H1 (cell line): ENCODE data around the gene VPS26B. TPM values are rescaled to one million over a fixed set of nuclear protein-coding genes. Genes with fewer than 3 reads are reported as not detected.

Source experiments
- CTCF ChIA-PET: fragments of 300-600 bp; sonication (Branson Sonifier 250); formaldehyde crosslinking; loops from one replicate; lab custom pipeline; 2021; ENCODE audit not compliant: partially characterized antibody; lab: Charles Lee
- POLR2A ChIA-PET: fragments of 300-600 bp; sonication (Branson Sonifier 250); formaldehyde crosslinking; loops from one replicate; lab custom pipeline; 2021; ENCODE audit warnings: inconsistent platforms; ENCODE audit not compliant: partially characterized antibody; lab: Charles Lee
- DNase-seq, 2 experiments: peaks; one replicate each; pipeline versions ENCODE4 v3.0.0 to v3.0.0-alpha.2; 2010 to 2022; ENCODE audit warnings: low spot score in 2 of 2, low read depth in 1 of 2, mixed read lengths in 1 of 2
- FAIRE-seq: peaks from 2 replicates; lab custom pipeline; 2011; peaks lifted over from hg19 to GRCh38; lab: Jason Lieb, UNC
- H2AFZ ChIP-seq: 2 replicates; pipeline ENCODE4 v1.8.1; 2012; ENCODE audit warnings: low read length, inconsistent platforms
- H2AK5ac ChIP-seq: 2 replicates; pipeline ENCODE4 v1.6.1; 2013; ENCODE audit warnings: low read depth, low read length
- H2BK120ac ChIP-seq: replicated peaks from 2 replicates; pipeline ENCODE3; 2013; ENCODE audit warnings: low read depth, low read length, inconsistent platforms
- H2BK12ac ChIP-seq: 2 replicates; pipeline ENCODE4 v1.6.1; 2013; ENCODE audit warnings: low read depth, low read length
- H2BK15ac ChIP-seq: 2 replicates; pipeline ENCODE4 v1.6.1; 2013; ENCODE audit warnings: low read length
- H2BK20ac ChIP-seq: 2 replicates; pipeline ENCODE4 v1.6.1; 2013; ENCODE audit warnings: low read length
- H2BK5ac ChIP-seq: 2 replicates; pipeline ENCODE4 v1.6.1; 2013; ENCODE audit warnings: low read depth, low read length
- H3K14ac ChIP-seq: 2 replicates; pipeline ENCODE4 v1.6.1; 2013; ENCODE audit warnings: inconsistent platforms; ENCODE audit not compliant: insufficient read length
- H3K18ac ChIP-seq: 2 replicates; pipeline ENCODE4 v1.6.1; 2013; ENCODE audit warnings: low read length; ENCODE audit errors: extremely low read depth
- H3K23ac ChIP-seq: 2 replicates; pipeline ENCODE4 v1.6.1; 2013; ENCODE audit warnings: inconsistent platforms; ENCODE audit not compliant: insufficient read length
- H3K23me2 ChIP-seq: 2 replicates; pipeline ENCODE4 v1.6.1; 2013; ENCODE audit warnings: low read depth, low read length
- H3K27ac ChIP-seq: 2 replicates; pipeline ENCODE4 v1.6.1; 2011; ENCODE audit warnings: low read depth, low read length, inconsistent platforms
- H3K27me3 ChIP-seq, 4 experiments: replicated peaks in 1 of 4; 1 replicate in 1 of 4; 2 replicates in 3 of 4; pipeline versions ENCODE4 v1.6.1 to v1.8.1; 2011 to 2013; ENCODE audit warnings: low read length in 3 of 4, mild to moderate bottlenecking in 3 of 4, inconsistent platforms in 2 of 4, mixed read lengths in 2 of 4, moderate library complexity in 1 of 4; ENCODE audit not compliant: control insufficient read depth in 3 of 4, insufficient read depth in 3 of 4; ENCODE audit errors: extremely low read depth in 1 of 4
- H3K36me3 ChIP-seq, 4 experiments: 2 replicates each; pipeline versions ENCODE4 v1.6.1 to v1.8.1; 2011 to 2013; ENCODE audit warnings: mild to moderate bottlenecking in 4 of 4, low read length in 3 of 4, moderate library complexity in 2 of 4, control low read depth in 1 of 4, inconsistent platforms in 1 of 4; ENCODE audit not compliant: insufficient read depth in 4 of 4, control insufficient read depth in 2 of 4
- H3K4ac ChIP-seq: replicated peaks from 2 replicates; pipeline ENCODE3; 2013; ENCODE audit warnings: low read length, low read depth, mixed read lengths, inconsistent platforms; ENCODE audit not compliant: insufficient read length
- H3K4me1 ChIP-seq, 4 experiments: replicated peaks in 1 of 4; 1 replicate in 1 of 4; 2 replicates in 3 of 4; pipeline versions ENCODE4 v1.6.1 to v1.8.1; 2011 to 2013; ENCODE audit warnings: low read length in 3 of 4, inconsistent platforms in 2 of 4, mixed read lengths in 1 of 4; ENCODE audit not compliant: insufficient read depth in 4 of 4, control insufficient read depth in 3 of 4
- H3K4me2 ChIP-seq, 2 experiments: 2 replicates each; pipeline versions ENCODE4 v1.6.1 to v1.8.1; 2011 to 2013; ENCODE audit warnings: low read depth in 2 of 2, low read length in 2 of 2, control low read depth in 1 of 2, inconsistent platforms in 1 of 2, mild to moderate bottlenecking in 1 of 2; ENCODE audit not compliant: insufficient read depth in 1 of 2
- H3K4me3 ChIP-seq, 4 experiments: fragments of 200-600, 300-600 bp in 1 of 4; sonication (generic), shearing (Covaris generic), sonication (Bioruptor Twin) in 1 of 4; 2 replicates each; pipeline versions ENCODE4 v1.5.1 to v1.8.1; 2011 to 2016; ENCODE audit warnings: low read length in 4 of 4, low read depth in 3 of 4, control low read depth in 2 of 4, inconsistent platforms in 2 of 4, mild to moderate bottlenecking in 2 of 4, mixed read lengths in 1 of 4, moderate library complexity in 1 of 4; ENCODE audit not compliant: insufficient read depth in 2 of 4; ENCODE audit errors: extremely low read depth in 1 of 4
- H3K56ac ChIP-seq: replicated peaks from 2 replicates; pipeline ENCODE3; 2013; ENCODE audit warnings: low read depth, mild to moderate bottlenecking, mixed read lengths, low read length, inconsistent platforms; ENCODE audit not compliant: insufficient read length
- H3K79me1 ChIP-seq: 2 replicates; pipeline ENCODE4 v1.6.1; 2013; ENCODE audit warnings: low read depth, low read length, control low read depth
- H3K79me2 ChIP-seq, 2 experiments: 2 replicates each; pipeline versions ENCODE4 v1.6.1 to v1.8.1; 2012 to 2013; ENCODE audit warnings: low read length in 2 of 2, mild to moderate bottlenecking in 2 of 2, inconsistent platforms in 1 of 2; ENCODE audit not compliant: insufficient read depth in 2 of 2, control insufficient read depth in 1 of 2
- H3K9ac ChIP-seq, 4 experiments: replicated peaks in 1 of 4; 1 replicate in 1 of 4; 2 replicates in 3 of 4; pipeline versions ENCODE4 v1.6.1 to v1.8.1; 2011 to 2013; ENCODE audit warnings: low read depth in 3 of 4, low read length in 3 of 4, control low read depth in 2 of 4, mild to moderate bottlenecking in 2 of 4, moderate library complexity in 2 of 4, inconsistent platforms in 1 of 4; ENCODE audit errors: extremely low read depth in 1 of 4
- H3K9me3 ChIP-seq, 2 experiments: 2 replicates each; pipeline versions ENCODE4 v1.6.1 to v1.8.1; 2012 to 2013; ENCODE audit warnings: mild to moderate bottlenecking in 2 of 2, moderate library complexity in 2 of 2, control low read depth in 1 of 2, inconsistent platforms in 1 of 2, low read depth in 1 of 2, low read length in 1 of 2, mixed read lengths in 1 of 2; ENCODE audit not compliant: insufficient read depth in 2 of 2
- H4K20me1 ChIP-seq, 2 experiments: replicated peaks in 1 of 2; 2 replicates each; pipeline versions ENCODE3 to v1.8.1; 2011 to 2013; ENCODE audit warnings: inconsistent platforms in 2 of 2, low read length in 2 of 2, mild to moderate bottlenecking in 1 of 2; ENCODE audit not compliant: insufficient read depth in 2 of 2, control insufficient read depth in 1 of 2
- H4K5ac ChIP-seq: 2 replicates; pipeline ENCODE4 v1.6.1; 2013; ENCODE audit warnings: low read length, low read depth, mixed read lengths, inconsistent platforms; ENCODE audit not compliant: insufficient read length
- H4K8ac ChIP-seq: 2 replicates; pipeline ENCODE4 v1.8.0; 2013; ENCODE audit warnings: mild to moderate bottlenecking, moderate library complexity, low read length, inconsistent platforms; ENCODE audit not compliant: insufficient read depth; ENCODE audit errors: extremely low read depth
- H4K91ac ChIP-seq: replicated peaks from 2 replicates; pipeline ENCODE3; 2013; ENCODE audit warnings: low read length, mixed read lengths, inconsistent platforms; ENCODE audit not compliant: insufficient read length
- CHD1 ChIP-seq: IDR thresholded peaks from 2 replicates; pipeline ENCODE4 v1.6.1; 2012; ENCODE audit warnings: low read depth, low read length, improper control_type of control experiment
- FOSL1 ChIP-seq: IDR thresholded peaks from 2 replicates; pipeline ENCODE4 v1.6.1; 2011; ENCODE audit warnings: mild to moderate bottlenecking, low read depth, low read length, moderate library complexity; ENCODE audit not compliant: insufficient read depth
- HDAC6 ChIP-seq: IDR thresholded peaks from one replicate; pipeline ENCODE4 v1.7.1; 2012; ENCODE audit warnings: low read depth, mild to moderate bottlenecking, inconsistent platforms, low read length, moderate library complexity
- KDM1A ChIP-seq: fragments of 200-600, 300-600 bp; sonication (generic); IDR thresholded peaks from 2 replicates; pipeline ENCODE4 v1.7.1; 2016; ENCODE audit warnings: mild to moderate bottlenecking, low read length, borderline replicate concordance
- NANOG ChIP-seq: IDR thresholded peaks from 2 replicates; pipeline ENCODE4 v1.6.1; 2011; ENCODE audit warnings: low read length, low read depth, mild to moderate bottlenecking, inconsistent platforms; ENCODE audit not compliant: insufficient read depth, poor library complexity, severe bottlenecking
- NRF1 ChIP-seq: IDR thresholded peaks from 2 replicates; pipeline ENCODE4 v1.6.1; 2011; ENCODE audit warnings: mild to moderate bottlenecking, low read depth, low read length, improper control_type of control experiment
- POLR2A ChIP-seq, 2 experiments: IDR thresholded peaks; 1 replicate in 1 of 2; 2 replicates in 1 of 2; pipeline ENCODE4 v1.6.1; 2011; ENCODE audit warnings: low read depth in 2 of 2, low read length in 2 of 2, mild to moderate bottlenecking in 2 of 2; ENCODE audit errors: control extremely low read depth in 1 of 2
- POLR2AphosphoS5 ChIP-seq: IDR thresholded peaks from 2 replicates; pipeline ENCODE4 v1.6.1; 2011; ENCODE audit warnings: low read depth, low read length
- RBBP5 ChIP-seq: IDR thresholded peaks from 2 replicates; pipeline ENCODE4 v1.7.1; 2012; ENCODE audit warnings: low read depth, mild to moderate bottlenecking, inconsistent platforms, low read length, moderate library complexity, borderline replicate concordance
- RXRA ChIP-seq: IDR thresholded peaks from 2 replicates; pipeline ENCODE4 v1.6.1; 2011; ENCODE audit warnings: low read depth, mild to moderate bottlenecking, low read length, moderate library complexity; ENCODE audit not compliant: insufficient read depth
- SIN3A ChIP-seq, 2 experiments: IDR thresholded peaks in 1 of 2; conservative IDR thresholded peaks in 1 of 2; 2 replicates each; pipeline ENCODE4 v1.6.1; 2011 to 2012; ENCODE audit warnings: low read length in 2 of 2, improper control_type of control experiment in 1 of 2, low read depth in 1 of 2, mild to moderate bottlenecking in 1 of 2
- SIX5 ChIP-seq: IDR thresholded peaks from 2 replicates; pipeline ENCODE4 v1.6.1; 2011; ENCODE audit warnings: mild to moderate bottlenecking, low read depth, low read length
- TAF1 ChIP-seq: IDR thresholded peaks from 2 replicates; pipeline ENCODE4 v1.6.1; 2011; ENCODE audit warnings: mild to moderate bottlenecking, low read depth, low read length
- ZNF274 ChIP-seq: IDR thresholded peaks from 2 replicates; pipeline ENCODE4 v1.7.0; 2012; ENCODE audit warnings: low read length, borderline replicate concordance; ENCODE audit errors: extremely low read depth
- WGBS, 2 experiments: shearing (Covaris generic) in 1 of 2; methylation state at CpG; one replicate each; pipeline versions ENCODE4 v1.1.6 to v1.1.7; 2013 to 2015; ENCODE audit warnings: low lambda C conversion rate in 2 of 2, mixed read lengths in 2 of 2, inconsistent platforms in 1 of 2, low coverage in 1 of 2, missing lambda C conversion rate in 1 of 2; ENCODE audit not compliant: insufficient replicate concordance in 2 of 2, insufficient coverage in 1 of 2, insufficient read length in 1 of 2; ENCODE audit errors: extremely low coverage in 1 of 2, missing lambda C conversion rate in 1 of 2; 5-methylcytosine and 5-hydroxymethylcytosine counted together
- polyA plus RNA-seq, 7 experiments: library from polyadenylated mRNA; depleted of rRNA in 3 of 7; stranded (reverse) in 5 of 7; unstranded in 2 of 7; fragments of >200 nt in 5 of 7; fragments of 200-250 nt in 2 of 7; gene quantifications; 1 replicate in 5 of 7; 2 replicates in 1 of 7; 4 replicates in 1 of 7; pipeline versions ENCODE4 v1.2.1 to v1.2.3, GENCODE V29; 2011 to 2013; ENCODE audit warnings: missing spikeins in 2 of 7, mixed read lengths in 2 of 7
- total RNA-seq: library from RNA; stranded (reverse); fragmentation: NEBNext Ultra II Directional; extraction: Animal tissue kit (Norgen Biotek cat#: 25700); gene quantifications from 2 replicates; pipeline ENCODE4 v1.2.1, GENCODE V29; 2021

VPS26B gene
- total and polyA plus RNA-seq, 2 of the 8 experiments (the other 6 are each of a cell fraction or from before 2014, with no cell fraction given): 18.3 to 27.0 TPM

- Histone ChIP-seq H4K20me1 (no peaks in the 10 kb centered on the region), H2BK20ac (no peak overlapping the region), H3K18ac (0 out of 2 replicates have a peak overlapping the region, but pooled peaks have one; percentile 19), H3K27me3 (no peaks in the 10 kb centered on the region; a peak in 1 of 7 replicates), H3K4me3 (no peak overlapping the region), H3K9ac (no peak overlapping the region), H3K4me1 (peaks cover 17 to 36% (median 21%) of the 10 kb centered on the region in 4 experiments), H2BK12ac (peak overlapping the region; percentile 30; the same call in 1 of the 2 replicates), H3K4me2 (no peak overlapping the region), H3K27ac (no peak overlapping the region), H3K56ac (no peak overlapping the region), H3K23me2 (no peaks in the 10 kb centered on the region; the same call in 1 of the 2 replicates), H3K9me3 (no peaks in the 10 kb centered on the region), H2BK120ac (no peak overlapping the region), H4K5ac (peak overlapping the region; percentile 9), H3K36me3 (peaks cover 0 to 11% (median 3%) of the 10 kb centered on the region in 4 experiments; a peak in 4 of 8 replicates), H3K4ac (no peak overlapping the region), H2AFZ (no peak overlapping the region), H4K91ac (no peak overlapping the region), H3K79me2 (peaks cover 0 to 66% of the 10 kb centered on the region in 2 experiments; a peak in 3 of 4 replicates), H3K14ac (no peak overlapping the region), H3K79me1 (peaks cover 3% of the 10 kb centered on the region; the same call in 1 of the 2 replicates), H4K8ac (no peak overlapping the region), H2BK15ac (no peak overlapping the region), H2BK5ac (no peak overlapping the region), H3K23ac (no peak overlapping the region), H2AK5ac (peak overlapping the region; percentile 66; the same call in 1 of the 2 replicates)
- ChIA-PET CTCF (interaction anchor here (1.0 to 2.3 kb wide), 3 partner anchors 12 to 66 kb away, joined by 3 to 5 read pairs (median 3); no protein-coding TSS in a partner anchor), POLR2A (interaction anchor here (1.1 to 9.2 kb wide), 3 partner anchors 8 to 21 kb away, joined by 3 to 76 read pairs (median 3); partner anchors contain the start of gene GLB1L3)
- WGBS, 2 experiments: 91% methylated on average over 11 of the region's 11 CpGs; no CpG with 5 or more reads in 1 of the 2 experiments
- DNase-seq (no peak), FAIRE-seq (no peak)
- no peak for TF ChIP-seq SIN3A (conservative IDR thresholded peaks at IDR 0.05 in 1 of 2, IDR thresholded peaks at IDR 0.05 in 1 of 2; ENCODE audit: low read depth in 1 of 2, low read length in 2 of 2)
- TF ChIP-seq HDAC6: no peak
- no peak for TF ChIP-seq KDM1A
- no peak for TF ChIP-seq ZNF274
- TF ChIP-seq POLR2A (IDR thresholded peaks at IDR 0.05; ENCODE audit: control extremely low read depth in 1 of 2, low read depth in 2 of 2, low read length in 2 of 2): no peak
- TF ChIP-seq CHD1: no peak
- no peak for TF ChIP-seq RXRA
- no peak for TF ChIP-seq POLR2AphosphoS5
- no peak for TF ChIP-seq NRF1
- no peak for TF ChIP-seq RBBP5
- TF ChIP-seq NANOG: no peak
- TF ChIP-seq SIX5: no peak
- TF ChIP-seq FOSL1: no peak
- no peak for TF ChIP-seq TAF1
These were observed 43.5 kb downstream of the VPS26B start for GRCh38 chr11:134267966-134268365.
